NOMO-1 (cell line): Measurements from ENCODE around the gene ACADM.
"Not testable (repeated sequence)": the region's sequence is repeated elsewhere in the genome, so short reads cannot be mapped to it uniquely, and the experiment has no call there.

Experiments
- DNase-seq, 2 experiments: peaks; one replicate each; lab custom pipeline; 2025; ENCODE audit not compliant: unreplicated experiment in 2 of 2; lab: John Stamatoyannopoulos, UW

Gene ACADM

GRCh38 chr1:75724472-75725022, at the start of gene ACADM:
Gene ACADM, plus strand, starts transcription at chr1:75724709. Its CDS starts 79 bp downstream, at chr1:75724788.
- peak; percentile 82 to 89 for DNase-seq

- no peak for DNase-seq
Measured at GRCh38 chr1:75677443-75677842, 47.1 kb upstream of the ACADM start.

GRCh38 chr1:75677964-75678363, 46.5 kb upstream of the ACADM start:
- DNase-seq = not testable (repeated sequence)

GRCh38 chr1:75690547-75690946, 34.0 kb upstream of the ACADM start:
- DNase-seq = no peak

GRCh38 chr1:75693551-75693950, 31.0 kb upstream of the ACADM start:
- no peak for DNase-seq

GRCh38 chr1:75696000-75696399, 28.5 kb upstream of the ACADM start:
- no peak for DNase-seq

GRCh38 chr1:75707191-75707590, 17.3 kb upstream of the ACADM start:
- DNase-seq = no peak

GRCh38 chr1:75708910-75709309, 15.6 kb upstream of the ACADM start:
- DNase-seq = no peak

GRCh38 chr1:75710832-75711231, 13.7 kb upstream of the ACADM start:
- no peak for DNase-seq

GRCh38 chr1:75711846-75712245, 12.7 kb upstream of the ACADM start:
- no peak for DNase-seq

GRCh38 chr1:75712306-75712705, 12.2 kb upstream of the ACADM start:
- no peak for DNase-seq

GRCh38 chr1:75719810-75720209, 4.7 kb upstream of the ACADM start:
- DNase-seq = no peak

GRCh38 chr1:75720325-75720724, 4.2 kb upstream of the ACADM start:
- no peak for DNase-seq

GRCh38 chr1:75720820-75721219, 3.7 kb upstream of the ACADM start:
- DNase-seq = no peak

GRCh38 chr1:75722246-75722645, 2.3 kb upstream of the ACADM start:
- DNase-seq = not testable (repeated sequence)

- DNase-seq = no peak
Measured at GRCh38 chr1:75722966-75723365, 1.5 kb upstream of the ACADM start.

GRCh38 chr1:75723989-75724471, 479 bp upstream of the ACADM start:
- peak; percentile 60 to 79 for DNase-seq

- DNase-seq = peak in 1 of 2 experiments; percentile 43
Measured at GRCh38 chr1:75725266-75725665, 757 bp downstream of the ACADM start.

GRCh38 chr1:75725861-75726361, 1.4 kb downstream of the ACADM start:
- peak in 1 of 2 experiments; percentile 27 for DNase-seq

- DNase-seq = no peak
Measured at GRCh38 chr1:75727571-75727970, 3.1 kb downstream of the ACADM start.

- no peak for DNase-seq
Measured at GRCh38 chr1:75730432-75730831, 5.9 kb downstream of the ACADM start.

- no peak for DNase-seq
Measured at GRCh38 chr1:75731881-75732280, 7.4 kb downstream of the ACADM start.

GRCh38 chr1:75732703-75733102, 8.2 kb downstream of the ACADM start:
- no peak for DNase-seq
